IMR-90 (cell line): ENCODE data around the gene MEF2D. TPM values are rescaled to one million over a fixed set of nuclear protein-coding genes. Genes with fewer than 3 reads are reported as not detected.

Experiments
- ATAC-seq: fragments of 200-7000 bp; cut with Tn5 transposase; 2 replicates; pipeline ENCODE4 v1.9.1; 2020; ENCODE audit warnings: low read depth, mild to moderate bottlenecking, moderate library complexity
- BruUV-seq: library from RNA; stranded (reverse); fragments of 400-500 nt; replicated peaks from 2 replicates; lab custom pipeline; 2021; lab: Mats Ljungman, UMichigan
- CTCF ChIA-PET: fragments of 300-600 bp; formaldehyde crosslinking; extraction: SDS; loops from one replicate; lab custom pipeline; 2021; ENCODE audit warnings: antibody characterized with exemption; lab: Yijun Ruan, JAX
- POLR2A ChIA-PET: fragments of 300-600 bp; sonication (Branson Sonifier 250); formaldehyde crosslinking; loops from one replicate; lab custom pipeline; 2022; ENCODE audit warnings: antibody characterized with exemption; ENCODE audit not compliant: unreplicated experiment; lab: Charles Lee
- DNase-seq: peaks from one replicate; pipeline ENCODE4 v3.0.0; 2013
- H2AFZ ChIP-seq: replicated peaks from 2 replicates; pipeline ENCODE3; 2013; ENCODE audit warnings: low read length, mild to moderate bottlenecking; ENCODE audit not compliant: poor library complexity
- H2AK5ac ChIP-seq: 2 replicates; pipeline ENCODE4 v1.6.1; 2013; ENCODE audit warnings: low read depth, low read length, inconsistent platforms
- H2AK9ac ChIP-seq: replicated peaks from 2 replicates; pipeline ENCODE3; 2013; ENCODE audit warnings: mild to moderate bottlenecking, low read depth, low read length, moderate library complexity; ENCODE audit not compliant: poor library complexity
- H2BK120ac ChIP-seq: 2 replicates; pipeline ENCODE4 v1.6.1; 2013; ENCODE audit warnings: low read depth, low read length, inconsistent platforms
- H2BK15ac ChIP-seq: 3 replicates; pipeline ENCODE4 v1.6.1; 2013; ENCODE audit warnings: low read depth, low read length, inconsistent platforms
- H2BK20ac ChIP-seq: 2 replicates; pipeline ENCODE4 v1.6.1; 2013; ENCODE audit warnings: low read depth, mild to moderate bottlenecking, inconsistent platforms, low read length, moderate library complexity
- H2BK5ac ChIP-seq: 2 replicates; pipeline ENCODE4 v1.6.1; 2013; ENCODE audit warnings: mild to moderate bottlenecking, low read depth, low read length, inconsistent platforms; ENCODE audit not compliant: poor library complexity, severe bottlenecking
- H3K14ac ChIP-seq: replicated peaks from 2 replicates; pipeline ENCODE4 v1.6.1; 2013; ENCODE audit warnings: low read depth, low read length, inconsistent platforms
- H3K18ac ChIP-seq: 2 replicates; pipeline ENCODE4 v1.6.1; 2013; ENCODE audit warnings: low read depth, low read length, control low read depth
- H3K23ac ChIP-seq: 2 replicates; pipeline ENCODE4 v1.6.1; 2013; ENCODE audit warnings: low read depth, low read length, inconsistent platforms
- H3K27ac ChIP-seq: 2 replicates; pipeline ENCODE4 v1.5.1; 2013; ENCODE audit warnings: mild to moderate bottlenecking, control low read depth, low read length; ENCODE audit not compliant: insufficient read depth
- H3K27me3 ChIP-seq: 2 replicates; pipeline ENCODE4 v1.6.1; 2013; ENCODE audit warnings: low read length; ENCODE audit not compliant: control insufficient read depth, insufficient read depth
- H3K36me3 ChIP-seq: 2 replicates; pipeline ENCODE4 v1.6.1; 2013; ENCODE audit warnings: low read length, mixed read lengths; ENCODE audit not compliant: control insufficient read depth, insufficient read depth
- H3K4ac ChIP-seq: 2 replicates; pipeline ENCODE4 v1.6.1; 2013; ENCODE audit warnings: low read depth, low read length, inconsistent platforms
- H3K4me1 ChIP-seq: 2 replicates; pipeline ENCODE4 v1.6.1; 2013; ENCODE audit warnings: low read length, mixed read lengths; ENCODE audit not compliant: control insufficient read depth, insufficient read depth
- H3K4me2 ChIP-seq: 2 replicates; pipeline ENCODE4 v1.6.1; 2013; ENCODE audit warnings: low read depth, mild to moderate bottlenecking, control low read depth, low read length, moderate library complexity
- H3K4me3 ChIP-seq: 2 replicates; pipeline ENCODE4 v1.5.1; 2013; ENCODE audit warnings: low read depth, mild to moderate bottlenecking, control low read depth, low read length, moderate library complexity; ENCODE audit not compliant: insufficient read depth
- H3K56ac ChIP-seq: 2 replicates; pipeline ENCODE4 v1.6.1; 2013; ENCODE audit warnings: low read length, inconsistent platforms; ENCODE audit not compliant: insufficient read depth; ENCODE audit errors: extremely low read depth
- H3K79me1 ChIP-seq, 2 experiments: 2 replicates each; pipeline ENCODE4 v1.6.1; 2013; ENCODE audit warnings: low read length in 2 of 2, inconsistent platforms in 1 of 2, low read depth in 1 of 2
- H3K9ac ChIP-seq: 2 replicates; pipeline ENCODE4 v1.6.1; 2013; ENCODE audit warnings: low read depth, low read length, control low read depth
- H3K9me1 ChIP-seq: 2 replicates; pipeline ENCODE4 v1.6.1; 2013; ENCODE audit warnings: low read length, inconsistent platforms; ENCODE audit not compliant: insufficient read depth
- H3K9me3 ChIP-seq: 2 replicates; pipeline ENCODE4 v1.6.1; 2013; ENCODE audit warnings: low read length; ENCODE audit not compliant: control insufficient read depth, insufficient read depth
- H4K20me1 ChIP-seq: 2 replicates; pipeline ENCODE4 v1.6.1; 2013; ENCODE audit warnings: low read length, inconsistent platforms; ENCODE audit not compliant: insufficient read depth
- H4K5ac ChIP-seq: 2 replicates; pipeline ENCODE4 v1.6.1; 2013; ENCODE audit warnings: mild to moderate bottlenecking, low read depth, low read length, control low read depth
- H4K8ac ChIP-seq, 2 experiments: 2 replicates each; pipeline ENCODE4 v1.6.1; 2013; ENCODE audit warnings: low read depth in 2 of 2, low read length in 2 of 2, control low read depth in 1 of 2, inconsistent platforms in 1 of 2
- H4K91ac ChIP-seq: 2 replicates; pipeline ENCODE4 v1.6.1; 2013; ENCODE audit warnings: low read depth, low read length, inconsistent platforms; ENCODE audit not compliant: insufficient read depth
- CEBPB ChIP-seq: IDR thresholded peaks from 2 replicates; pipeline ENCODE4 v1.6.1; 2012; ENCODE audit warnings: low read depth, low read length, improper control_type of control experiment
- NFE2L2 ChIP-seq: fragments of 150-350 bp; IDR thresholded peaks from 2 replicates; pipeline ENCODE4 v1.6.1; 2016; ENCODE audit warnings: low read depth, mild to moderate bottlenecking, low read length
- RAD21 ChIP-seq: IDR thresholded peaks from 2 replicates; pipeline ENCODE4 v1.6.1; 2012; ENCODE audit warnings: low read length, improper control_type of control experiment
- RCOR1 ChIP-seq: IDR thresholded peaks from 2 replicates; pipeline ENCODE4 v1.6.1; 2012; ENCODE audit warnings: mild to moderate bottlenecking, low read length, improper control_type of control experiment; ENCODE audit not compliant: insufficient replicate concordance
- RFX5 ChIP-seq: IDR thresholded peaks from 2 replicates; pipeline ENCODE4 v1.8.0; 2012; ENCODE audit warnings: low read depth, mild to moderate bottlenecking, low read length, moderate library complexity
- WGBS, 2 experiments: methylation state at CpG; one replicate each; pipeline versions ENCODE4 v1.1.5 to v1.1.7; 2013; ENCODE audit warnings: missing lambda C conversion rate in 2 of 2; ENCODE audit not compliant: insufficient read length in 1 of 2; ENCODE audit errors: extremely low coverage in 2 of 2; 5-methylcytosine and 5-hydroxymethylcytosine counted together
- dilution Hi-C: fragments of 300-500 bp; cut with HindIII; formaldehyde crosslinking; loops from one replicate; pipeline ENCODE4 v1.14.3; 2018; ENCODE audit warnings: low sequenced_read_pairs; ENCODE audit not compliant: unreplicated experiment
- in situ Hi-C: fragments of 300-500 bp; cut with MboI; formaldehyde crosslinking; loops from 3 replicates; pipeline ENCODE4 v1.14.3; 2019; ENCODE audit warnings: low sequenced_read_pairs, inconsistent platforms, mixed read lengths
- intact Hi-C: fragments of 100-400 bp; cut with micrococcal nuclease; formaldehyde crosslinking; loops from 2 replicates; pipeline ENCODE4 v1.10.0; 2022
- polyA plus RNA-seq, 3 experiments: library from polyadenylated mRNA; depleted of rRNA; stranded (reverse); fragments of >200 nt; gene quantifications; 2 replicates each; pipeline ENCODE4 v1.2.3, GENCODE V29; 2012; ENCODE audit warnings: low replicate concordance in 1 of 3
- total RNA-seq: library from RNA; depleted of rRNA; stranded (reverse); fragments of >200 nt; gene quantifications from 2 replicates; pipeline ENCODE4 v1.2.3, GENCODE V29; 2012
- TF ChIP-seq, protein P1 (sequence below): fragments of 150-350 bp; IDR thresholded peaks from 2 replicates; pipeline ENCODE4 v1.6.1; 2017; ENCODE audit warnings: mild to moderate bottlenecking, antibody characterized with exemption, low read length, low read depth

The MEF2D gene
- total and polyA plus RNA-seq, 2 of the 4 experiments (the other 2 are of a cell fraction): 2.9 to 20.0 TPM

DNA sequence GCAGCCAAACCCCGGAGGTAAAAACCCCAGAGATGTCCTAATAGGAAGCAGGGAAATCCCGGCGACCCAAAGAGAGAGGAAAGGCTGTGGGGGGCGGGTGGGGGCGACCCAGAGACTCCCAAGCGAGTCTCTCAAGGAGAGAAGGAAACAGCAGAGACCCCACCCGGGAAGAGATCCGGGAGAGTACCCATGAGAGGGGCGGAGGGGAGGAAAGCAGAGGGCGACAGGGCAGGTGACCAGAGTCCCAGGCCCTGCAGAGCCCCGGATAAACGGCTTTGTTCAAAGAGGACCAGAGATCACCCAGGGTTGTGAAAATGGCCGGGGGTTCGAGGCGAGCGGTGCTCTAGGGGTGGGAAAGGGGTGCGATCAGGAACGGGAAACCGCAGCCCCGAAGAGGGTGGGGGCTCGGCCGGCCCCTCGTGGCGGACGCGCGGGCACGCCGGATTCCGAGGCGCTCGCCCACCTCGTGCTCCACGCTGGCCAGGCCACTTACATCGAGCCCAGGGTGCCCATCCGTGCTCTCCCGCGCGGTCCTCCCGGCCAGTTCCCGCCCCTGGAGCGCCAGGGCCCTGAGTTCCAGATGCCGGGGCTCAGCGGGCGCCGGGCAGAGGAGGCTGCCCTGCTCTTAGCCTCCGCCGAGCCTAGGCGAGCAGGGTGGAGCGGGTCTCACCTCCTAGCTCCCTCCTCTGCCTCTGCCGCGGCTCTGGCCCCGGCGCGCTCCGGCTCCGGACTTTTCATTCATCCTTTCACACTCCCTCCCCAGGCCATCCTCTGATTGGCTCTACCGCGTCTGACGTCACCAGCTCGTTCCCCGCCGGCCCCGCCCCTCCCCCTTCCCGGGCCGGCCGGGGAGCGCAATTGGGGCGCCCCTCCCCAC lies 79.3 kb downstream of the MEF2D start:
- Histone ChIP-seq H2BK5ac (no peak overlapping the region), H3K4me2 (peak overlapping the region; percentile 27), H4K91ac (no peak overlapping the region), H2AK9ac (peak overlapping the region; percentile 50), H3K9me3 (peaks cover 10% of the 10 kb centered on the region), H3K27me3 (peaks cover 92% of the 10 kb centered on the region), H3K14ac (no peak overlapping the region), H3K36me3 (no peaks in the 10 kb centered on the region), H4K8ac (no peak overlapping the region), H2BK15ac (no peak overlapping the region), H3K9me1 (no peaks in the 10 kb centered on the region), H3K4me3 (no peak overlapping the region), H4K5ac (no peak overlapping the region), H2AK5ac (no peak overlapping the region), H3K4me1 (peaks cover 1% of the 10 kb centered on the region; the same call in 1 of the 2 replicates), H3K27ac (no peak overlapping the region), H2AFZ (peak overlapping the region; percentile 19), H2BK120ac (no peak overlapping the region), H2BK20ac (no peak overlapping the region), H3K9ac (no peak overlapping the region), H3K23ac (no peak overlapping the region), H3K79me1 (no peaks in the 10 kb centered on the region), H3K18ac (no peak overlapping the region), H3K4ac (no peak overlapping the region), H4K20me1 (no peaks in the 10 kb centered on the region; the same call in none of the 2 replicates), H3K56ac (no peak overlapping the region)
- no TSS peak for BruUV-seq
- peak; percentile 45 for DNase-seq
- dilution Hi-C loops: no loop called here
- CTCF ChIA-PET: interaction anchor here (1.4 kb wide), 1 partner anchor 36 kb away, joined by 5 read pairs; no protein-coding TSS in a partner anchor
- 5% methylated on average over 14 of the region's 69 CpGs; no CpG with 5 or more reads in 1 of the 2 experiments for WGBS, 2 experiments
- in situ Hi-C loops: no loop called here
- POLR2A ChIA-PET: no interaction called here
- no peak for TF ChIP-seq CEBPB
- no peak for TF ChIP-seq NFE2L2
- TF ChIP-seq RCOR1: no peak
- TF ChIP-seq, protein P1, sequence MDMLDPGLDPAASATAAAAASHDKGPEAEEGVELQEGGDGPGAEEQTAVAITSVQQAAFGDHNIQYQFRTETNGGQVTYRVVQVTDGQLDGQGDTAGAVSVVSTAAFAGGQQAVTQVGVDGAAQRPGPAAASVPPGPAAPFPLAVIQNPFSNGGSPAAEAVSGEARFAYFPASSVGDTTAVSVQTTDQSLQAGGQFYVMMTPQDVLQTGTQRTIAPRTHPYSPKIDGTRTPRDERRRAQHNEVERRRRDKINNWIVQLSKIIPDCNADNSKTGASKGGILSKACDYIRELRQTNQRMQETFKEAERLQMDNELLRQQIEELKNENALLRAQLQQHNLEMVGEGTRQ: no peak
- TF ChIP-seq RFX5: no peak
- no peak for TF ChIP-seq RAD21
- ATAC-seq: peak; percentile 88
- intact Hi-C loops: no loop called here
